Chondrocyte (in vitro differentiated cells): Measurements from ENCODE around the gene ANO3. TPM values are rescaled to one million over a fixed set of nuclear protein-coding genes. Genes with fewer than 3 reads are reported as not detected.

Experiments used
- DNase-seq: peaks from one replicate; pipeline ENCODE4 v3.0.0; 2021; ENCODE audit warnings: mixed read lengths, low spot score
- H3K27ac Mint-ChIP-seq: one replicate; pipeline ENCODE4 v1.8.0; 2021; ENCODE audit warnings: mild to moderate bottlenecking, moderate library complexity, mixed read lengths; ENCODE audit not compliant: unreplicated experiment
- H3K27me3 Mint-ChIP-seq: 2 replicates; pipeline ENCODE4 v1.8.0; 2021; ENCODE audit warnings: low read depth, mixed read lengths
- H3K36me3 Mint-ChIP-seq: 2 replicates; pipeline ENCODE4 v1.8.0; 2021; ENCODE audit warnings: low read depth, mixed read lengths
- H3K4me1 Mint-ChIP-seq: 2 replicates; pipeline ENCODE4 v1.8.0; 2021; ENCODE audit warnings: low read depth, mild to moderate bottlenecking, mixed read lengths
- H3K4me3 Mint-ChIP-seq: one replicate; pipeline ENCODE4 v1.8.0; 2021; ENCODE audit warnings: mild to moderate bottlenecking, moderate library complexity, mixed read lengths; ENCODE audit not compliant: unreplicated experiment
- H3K9me3 Mint-ChIP-seq: 2 replicates; pipeline ENCODE4 v1.8.0; 2021; ENCODE audit warnings: low read depth, mixed read lengths
- total RNA-seq: library from RNA; stranded (reverse); gene quantifications from 3 replicates; pipeline ENCODE4 v1.2.1, GENCODE V29; 2021
- TF ChIP-seq, protein P1 (sequence below): fragments of 200-600 bp; sonication (generic); IDR thresholded peaks from 2 replicates; pipeline ENCODE4 v1.5.0; 2021; ENCODE audit warnings: antibody characterized with exemption, mild to moderate bottlenecking, moderate library complexity

ANO3 gene
- total RNA-seq, 1 donor from 2014 or later = 0.07 TPM

DNA sequence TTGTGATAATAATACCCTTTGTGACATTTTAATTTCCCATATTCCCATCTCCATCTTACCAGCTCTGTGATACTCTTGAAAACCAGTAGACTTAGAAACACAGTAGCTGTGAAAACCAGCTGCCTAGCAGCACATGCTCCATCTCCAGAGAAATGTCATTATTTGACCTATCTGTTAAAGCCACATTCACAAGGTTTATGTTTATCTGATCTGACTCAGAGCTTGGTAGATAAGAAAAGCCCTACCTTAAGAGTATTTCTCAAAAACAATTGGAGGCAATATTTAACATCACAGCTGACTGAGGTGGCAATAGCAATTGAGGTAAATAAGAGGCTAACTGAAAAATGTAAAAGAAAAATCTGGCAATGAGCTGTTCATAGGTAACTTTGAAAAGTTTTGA lies 8.1 kb upstream of the ANO3 start:
- Mint-ChIP-seq H3K27ac (no peak overlapping the region), H3K36me3 (no peaks in the 10 kb centered on the region), H3K27me3 (peaks cover 14% of the 10 kb centered on the region), H3K4me1 (peaks cover 9% of the 10 kb centered on the region), H3K4me3 (no peak overlapping the region), H3K9me3 (no peaks in the 10 kb centered on the region)
- no peak for DNase-seq
- TF ChIP-seq, protein P1, sequence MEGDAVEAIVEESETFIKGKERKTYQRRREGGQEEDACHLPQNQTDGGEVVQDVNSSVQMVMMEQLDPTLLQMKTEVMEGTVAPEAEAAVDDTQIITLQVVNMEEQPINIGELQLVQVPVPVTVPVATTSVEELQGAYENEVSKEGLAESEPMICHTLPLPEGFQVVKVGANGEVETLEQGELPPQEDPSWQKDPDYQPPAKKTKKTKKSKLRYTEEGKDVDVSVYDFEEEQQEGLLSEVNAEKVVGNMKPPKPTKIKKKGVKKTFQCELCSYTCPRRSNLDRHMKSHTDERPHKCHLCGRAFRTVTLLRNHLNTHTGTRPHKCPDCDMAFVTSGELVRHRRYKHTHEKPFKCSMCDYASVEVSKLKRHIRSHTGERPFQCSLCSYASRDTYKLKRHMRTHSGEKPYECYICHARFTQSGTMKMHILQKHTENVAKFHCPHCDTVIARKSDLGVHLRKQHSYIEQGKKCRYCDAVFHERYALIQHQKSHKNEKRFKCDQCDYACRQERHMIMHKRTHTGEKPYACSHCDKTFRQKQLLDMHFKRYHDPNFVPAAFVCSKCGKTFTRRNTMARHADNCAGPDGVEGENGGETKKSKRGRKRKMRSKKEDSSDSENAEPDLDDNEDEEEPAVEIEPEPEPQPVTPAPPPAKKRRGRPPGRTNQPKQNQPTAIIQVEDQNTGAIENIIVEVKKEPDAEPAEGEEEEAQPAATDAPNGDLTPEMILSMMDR = no peak

DNA sequence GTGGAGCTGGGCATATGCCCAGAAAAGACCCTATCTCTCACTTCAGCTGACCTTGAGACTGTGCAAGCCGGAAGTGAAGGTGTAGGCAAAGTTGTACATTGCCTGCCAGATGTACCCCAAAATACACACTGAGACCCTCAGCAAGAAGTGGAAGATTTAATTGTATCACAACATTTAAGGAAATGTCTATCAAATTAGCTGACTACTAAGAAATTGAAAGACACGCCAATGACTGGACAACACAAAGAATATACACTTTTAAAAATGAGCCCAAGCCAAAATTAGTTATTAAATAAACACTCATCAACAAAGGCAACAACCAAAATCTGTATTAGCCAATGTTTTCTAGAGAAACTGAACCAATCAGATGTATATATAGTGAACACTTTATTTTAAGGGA lies 7.7 kb upstream of the ANO3 start:
- TF ChIP-seq, protein P1 = no peak
- Mint-ChIP-seq H3K27ac (no peak overlapping the region), H3K4me3 (no peak overlapping the region), H3K9me3 (no peaks in the 10 kb centered on the region), H3K4me1 (peaks cover 9% of the 10 kb centered on the region), H3K36me3 (no peaks in the 10 kb centered on the region), H3K27me3 (peaks cover 16% of the 10 kb centered on the region)
- DNase-seq = no peak

DNA sequence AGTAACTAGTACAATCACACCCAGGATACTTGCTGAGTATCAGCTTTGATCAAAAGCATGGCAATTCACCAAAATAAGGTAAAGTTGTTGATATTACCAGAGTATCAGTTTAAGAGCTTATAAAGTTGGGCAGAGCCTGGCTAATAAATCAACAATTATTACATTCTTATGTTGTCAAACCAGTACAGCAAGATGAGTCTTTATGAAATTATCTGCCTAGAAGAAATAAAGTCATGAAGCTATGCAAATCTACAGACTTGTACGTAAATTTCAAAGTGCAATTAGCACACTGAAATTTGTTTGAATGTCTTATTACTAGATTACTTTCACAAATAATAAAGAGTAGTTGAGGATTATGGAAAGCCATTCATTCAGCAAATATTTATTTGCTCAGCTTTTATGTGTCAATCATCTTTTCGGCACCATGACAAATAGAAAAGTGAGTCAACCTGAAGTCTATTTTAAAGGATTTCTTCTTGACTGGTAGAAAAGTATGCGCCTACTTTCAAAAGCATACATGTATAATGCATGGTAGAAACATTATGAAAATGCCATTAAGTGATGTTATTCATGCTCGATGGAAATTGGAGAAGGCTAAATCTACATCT lies 5.0 kb upstream of the ANO3 start:
- no peak overlapping the region for H3K27ac Mint-ChIP-seq
- H3K36me3 Mint-ChIP-seq = no peaks in the 10 kb centered on the region
- DNase-seq = no peak
- no peak overlapping the region for H3K4me3 Mint-ChIP-seq
- no peaks in the 10 kb centered on the region for H3K9me3 Mint-ChIP-seq
- TF ChIP-seq, protein P1 = no peak
- peaks cover 28% of the 10 kb centered on the region for H3K27me3 Mint-ChIP-seq
- H3K4me1 Mint-ChIP-seq = peaks cover 7% of the 10 kb centered on the region

DNA sequence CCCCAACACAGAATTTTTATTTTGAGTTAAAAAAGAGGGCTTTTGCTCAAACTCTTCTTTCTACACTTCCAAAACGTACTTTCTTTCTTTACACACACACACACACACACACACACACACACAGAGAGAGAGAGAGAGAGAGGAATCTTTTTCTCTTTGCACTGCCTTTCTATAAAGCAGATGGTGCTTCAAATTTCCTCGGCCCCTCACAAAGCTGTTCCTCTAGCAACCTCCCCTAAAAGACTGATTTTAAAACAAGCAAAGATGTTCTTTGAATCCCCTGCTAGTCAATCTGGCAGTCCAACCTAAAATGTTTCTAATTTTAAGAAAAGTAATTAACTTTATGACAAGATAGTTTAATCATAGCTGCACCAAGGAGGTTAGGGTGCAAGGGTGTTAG lies 2.7 kb upstream of the ANO3 start:
- TF ChIP-seq, protein P1 = no peak
- no peak for DNase-seq
- H3K4me1 Mint-ChIP-seq = peaks cover 15% of the 10 kb centered on the region
- no peaks in the 10 kb centered on the region for H3K36me3 Mint-ChIP-seq
- no peaks in the 10 kb centered on the region for H3K9me3 Mint-ChIP-seq
- no peak overlapping the region for H3K4me3 Mint-ChIP-seq
- H3K27me3 Mint-ChIP-seq = peaks cover 30% of the 10 kb centered on the region
- H3K27ac Mint-ChIP-seq = no peak overlapping the region

DNA sequence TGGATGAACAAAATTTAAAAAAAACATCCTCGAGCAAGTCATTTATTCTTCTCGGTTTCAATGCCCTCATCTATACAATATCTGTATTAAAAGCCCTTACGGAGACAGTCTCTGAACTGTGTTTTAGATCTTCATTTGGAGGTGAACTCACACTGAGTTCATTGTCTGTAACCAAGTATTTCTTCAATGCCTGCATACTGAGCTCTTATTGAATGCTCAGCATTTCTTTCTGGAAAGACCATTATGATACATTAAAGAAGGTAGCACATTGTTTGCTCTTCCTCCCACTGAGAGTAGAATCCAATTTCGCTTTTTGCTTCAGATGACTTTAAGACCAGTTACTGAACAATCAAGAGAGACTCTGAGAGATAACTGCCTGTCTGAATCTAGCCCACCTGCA lies 1.7 kb upstream of the ANO3 start:
- Mint-ChIP-seq H3K36me3 (no peaks in the 10 kb centered on the region), H3K4me1 (peaks cover 15% of the 10 kb centered on the region), H3K9me3 (no peaks in the 10 kb centered on the region), H3K27me3 (peaks cover 30% of the 10 kb centered on the region), H3K4me3 (no peak overlapping the region), H3K27ac (no peak overlapping the region)
- DNase-seq = no peak
- TF ChIP-seq, protein P1 = no peak
